IMR-90 (cell line): ENCODE measurements around the gene NKIRAS1. TPM values are rescaled to one million over a fixed set of nuclear protein-coding genes. Genes with fewer than 3 reads are reported as not detected.
A peak's percentile ranks its signal among the peaks of the same experiment; 100 is the strongest.

ENCODE experiments used
- ATAC-seq: fragments of 200-7000 bp; cut with Tn5 transposase; 2 replicates; pipeline ENCODE4 v1.9.1; 2020; ENCODE audit warnings: low read depth, mild to moderate bottlenecking, moderate library complexity
- BruUV-seq: library from RNA; stranded (reverse); fragments of 400-500 nt; replicated peaks from 2 replicates; lab custom pipeline; 2021; lab: Mats Ljungman, UMichigan
- CTCF ChIA-PET: fragments of 300-600 bp; formaldehyde crosslinking; extraction: SDS; loops from one replicate; lab custom pipeline; 2021; ENCODE audit warnings: antibody characterized with exemption; lab: Yijun Ruan, JAX
- POLR2A ChIA-PET: fragments of 300-600 bp; sonication (Branson Sonifier 250); formaldehyde crosslinking; loops from one replicate; lab custom pipeline; 2022; ENCODE audit warnings: antibody characterized with exemption; ENCODE audit not compliant: unreplicated experiment; lab: Charles Lee
- DNase-seq: peaks from one replicate; pipeline ENCODE4 v3.0.0; 2013
- H2AFZ ChIP-seq: replicated peaks from 2 replicates; pipeline ENCODE3; 2013; ENCODE audit warnings: low read length, mild to moderate bottlenecking; ENCODE audit not compliant: poor library complexity
- H2AK5ac ChIP-seq: 2 replicates; pipeline ENCODE4 v1.6.1; 2013; ENCODE audit warnings: low read depth, low read length, inconsistent platforms
- H2AK9ac ChIP-seq: replicated peaks from 2 replicates; pipeline ENCODE3; 2013; ENCODE audit warnings: mild to moderate bottlenecking, low read depth, low read length, moderate library complexity; ENCODE audit not compliant: poor library complexity
- H2BK120ac ChIP-seq: 2 replicates; pipeline ENCODE4 v1.6.1; 2013; ENCODE audit warnings: low read depth, low read length, inconsistent platforms
- H2BK15ac ChIP-seq: 3 replicates; pipeline ENCODE4 v1.6.1; 2013; ENCODE audit warnings: low read depth, low read length, inconsistent platforms
- H2BK20ac ChIP-seq: 2 replicates; pipeline ENCODE4 v1.6.1; 2013; ENCODE audit warnings: low read depth, mild to moderate bottlenecking, inconsistent platforms, low read length, moderate library complexity
- H2BK5ac ChIP-seq: 2 replicates; pipeline ENCODE4 v1.6.1; 2013; ENCODE audit warnings: mild to moderate bottlenecking, low read depth, low read length, inconsistent platforms; ENCODE audit not compliant: poor library complexity, severe bottlenecking
- H3K14ac ChIP-seq: replicated peaks from 2 replicates; pipeline ENCODE4 v1.6.1; 2013; ENCODE audit warnings: low read depth, low read length, inconsistent platforms
- H3K18ac ChIP-seq: 2 replicates; pipeline ENCODE4 v1.6.1; 2013; ENCODE audit warnings: low read depth, low read length, control low read depth
- H3K23ac ChIP-seq: 2 replicates; pipeline ENCODE4 v1.6.1; 2013; ENCODE audit warnings: low read depth, low read length, inconsistent platforms
- H3K27ac ChIP-seq: 2 replicates; pipeline ENCODE4 v1.5.1; 2013; ENCODE audit warnings: mild to moderate bottlenecking, control low read depth, low read length; ENCODE audit not compliant: insufficient read depth
- H3K27me3 ChIP-seq: 2 replicates; pipeline ENCODE4 v1.6.1; 2013; ENCODE audit warnings: low read length; ENCODE audit not compliant: control insufficient read depth, insufficient read depth
- H3K36me3 ChIP-seq: 2 replicates; pipeline ENCODE4 v1.6.1; 2013; ENCODE audit warnings: low read length, mixed read lengths; ENCODE audit not compliant: control insufficient read depth, insufficient read depth
- H3K4ac ChIP-seq: 2 replicates; pipeline ENCODE4 v1.6.1; 2013; ENCODE audit warnings: low read depth, low read length, inconsistent platforms
- H3K4me1 ChIP-seq: 2 replicates; pipeline ENCODE4 v1.6.1; 2013; ENCODE audit warnings: low read length, mixed read lengths; ENCODE audit not compliant: control insufficient read depth, insufficient read depth
- H3K4me2 ChIP-seq: 2 replicates; pipeline ENCODE4 v1.6.1; 2013; ENCODE audit warnings: low read depth, mild to moderate bottlenecking, control low read depth, low read length, moderate library complexity
- H3K4me3 ChIP-seq: 2 replicates; pipeline ENCODE4 v1.5.1; 2013; ENCODE audit warnings: low read depth, mild to moderate bottlenecking, control low read depth, low read length, moderate library complexity; ENCODE audit not compliant: insufficient read depth
- H3K56ac ChIP-seq: 2 replicates; pipeline ENCODE4 v1.6.1; 2013; ENCODE audit warnings: low read length, inconsistent platforms; ENCODE audit not compliant: insufficient read depth; ENCODE audit errors: extremely low read depth
- H3K79me1 ChIP-seq, 2 experiments: 2 replicates each; pipeline ENCODE4 v1.6.1; 2013; ENCODE audit warnings: low read length in 2 of 2, inconsistent platforms in 1 of 2, low read depth in 1 of 2
- H3K9ac ChIP-seq: 2 replicates; pipeline ENCODE4 v1.6.1; 2013; ENCODE audit warnings: low read depth, low read length, control low read depth
- H3K9me1 ChIP-seq: 2 replicates; pipeline ENCODE4 v1.6.1; 2013; ENCODE audit warnings: low read length, inconsistent platforms; ENCODE audit not compliant: insufficient read depth
- H3K9me3 ChIP-seq: 2 replicates; pipeline ENCODE4 v1.6.1; 2013; ENCODE audit warnings: low read length; ENCODE audit not compliant: control insufficient read depth, insufficient read depth
- H4K20me1 ChIP-seq: 2 replicates; pipeline ENCODE4 v1.6.1; 2013; ENCODE audit warnings: low read length, inconsistent platforms; ENCODE audit not compliant: insufficient read depth
- H4K5ac ChIP-seq: 2 replicates; pipeline ENCODE4 v1.6.1; 2013; ENCODE audit warnings: mild to moderate bottlenecking, low read depth, low read length, control low read depth
- H4K8ac ChIP-seq, 2 experiments: 2 replicates each; pipeline ENCODE4 v1.6.1; 2013; ENCODE audit warnings: low read depth in 2 of 2, low read length in 2 of 2, control low read depth in 1 of 2, inconsistent platforms in 1 of 2
- H4K91ac ChIP-seq: 2 replicates; pipeline ENCODE4 v1.6.1; 2013; ENCODE audit warnings: low read depth, low read length, inconsistent platforms; ENCODE audit not compliant: insufficient read depth
- BHLHE40 ChIP-seq: fragments of 150-350 bp; IDR thresholded peaks from 2 replicates; pipeline ENCODE4 v1.6.1; 2016; ENCODE audit warnings: mild to moderate bottlenecking, low read depth, low read length
- CEBPB ChIP-seq: IDR thresholded peaks from 2 replicates; pipeline ENCODE4 v1.6.1; 2012; ENCODE audit warnings: low read depth, low read length, improper control_type of control experiment
- CHD1 ChIP-seq: IDR thresholded peaks from 2 replicates; pipeline ENCODE4 v1.6.1; 2012; ENCODE audit warnings: low read depth, low read length, improper control_type of control experiment
- CTCF ChIP-seq: conservative IDR thresholded peaks from 2 replicates; pipeline ENCODE4 v1.5.1; 2012; ENCODE audit warnings: mild to moderate bottlenecking, low read depth, low read length, improper control_type of control experiment
- ELK1 ChIP-seq: fragments of 150-350 bp; IDR thresholded peaks from 2 replicates; pipeline ENCODE4 v1.6.1; 2016; ENCODE audit warnings: low read depth, mild to moderate bottlenecking, low read length, moderate library complexity, borderline replicate concordance
- FOS ChIP-seq: fragments of 150-350 bp; IDR thresholded peaks from 2 replicates; pipeline ENCODE4 v1.6.1; 2016; ENCODE audit warnings: low read depth, low read length
- MAZ ChIP-seq: IDR thresholded peaks from 2 replicates; pipeline ENCODE4 v1.6.1; 2012; ENCODE audit warnings: low read depth, mild to moderate bottlenecking, low read length, improper control_type of control experiment, moderate library complexity, borderline replicate concordance
- MXI1 ChIP-seq: IDR thresholded peaks from 2 replicates; pipeline ENCODE4 v1.6.1; 2012; ENCODE audit warnings: low read depth, mild to moderate bottlenecking, low read length, moderate library complexity, borderline replicate concordance
- POLR2A ChIP-seq: IDR thresholded peaks from 2 replicates; pipeline ENCODE4 v1.6.1; 2012; ENCODE audit warnings: mild to moderate bottlenecking, low read depth, low read length
- RCOR1 ChIP-seq: IDR thresholded peaks from 2 replicates; pipeline ENCODE4 v1.6.1; 2012; ENCODE audit warnings: mild to moderate bottlenecking, low read length, improper control_type of control experiment; ENCODE audit not compliant: insufficient replicate concordance
- SMC3 ChIP-seq: fragments of 150-350 bp; IDR thresholded peaks from 2 replicates; pipeline ENCODE4 v1.6.1; 2016; ENCODE audit warnings: low read depth, mild to moderate bottlenecking, antibody characterized with exemption, low read length, moderate library complexity
- WGBS, 2 experiments: methylation state at CpG; one replicate each; pipeline versions ENCODE4 v1.1.5 to v1.1.7; 2013; ENCODE audit warnings: missing lambda C conversion rate in 2 of 2; ENCODE audit not compliant: insufficient read length in 1 of 2; ENCODE audit errors: extremely low coverage in 2 of 2; 5-methylcytosine and 5-hydroxymethylcytosine counted together
- dilution Hi-C: fragments of 300-500 bp; cut with HindIII; formaldehyde crosslinking; loops from one replicate; pipeline ENCODE4 v1.14.3; 2018; ENCODE audit warnings: low sequenced_read_pairs; ENCODE audit not compliant: unreplicated experiment
- in situ Hi-C: fragments of 300-500 bp; cut with MboI; formaldehyde crosslinking; loops from 3 replicates; pipeline ENCODE4 v1.14.3; 2019; ENCODE audit warnings: low sequenced_read_pairs, inconsistent platforms, mixed read lengths
- intact Hi-C: fragments of 100-400 bp; cut with micrococcal nuclease; formaldehyde crosslinking; loops from 2 replicates; pipeline ENCODE4 v1.10.0; 2022
- polyA plus RNA-seq, 3 experiments: library from polyadenylated mRNA; depleted of rRNA; stranded (reverse); fragments of >200 nt; gene quantifications; 2 replicates each; pipeline ENCODE4 v1.2.3, GENCODE V29; 2012; ENCODE audit warnings: low replicate concordance in 1 of 3
- total RNA-seq: library from RNA; depleted of rRNA; stranded (reverse); fragments of >200 nt; gene quantifications from 2 replicates; pipeline ENCODE4 v1.2.3, GENCODE V29; 2012
- TF ChIP-seq, protein P1 (sequence below): fragments of 150-350 bp; IDR thresholded peaks from 2 replicates; pipeline ENCODE4 v1.6.1; 2017; ENCODE audit warnings: mild to moderate bottlenecking, antibody characterized with exemption, low read length, low read depth

The NKIRAS1 gene
- total and polyA plus RNA-seq, 2 of the 4 experiments (the other 2 are of a cell fraction): 6.1 to 6.8 TPM

- TF ChIP-seq CHD1: no peak
Observed at GRCh38 chr3:23859012-23859743, 57.6 kb downstream of the NKIRAS1 start (continued).

DNA sequence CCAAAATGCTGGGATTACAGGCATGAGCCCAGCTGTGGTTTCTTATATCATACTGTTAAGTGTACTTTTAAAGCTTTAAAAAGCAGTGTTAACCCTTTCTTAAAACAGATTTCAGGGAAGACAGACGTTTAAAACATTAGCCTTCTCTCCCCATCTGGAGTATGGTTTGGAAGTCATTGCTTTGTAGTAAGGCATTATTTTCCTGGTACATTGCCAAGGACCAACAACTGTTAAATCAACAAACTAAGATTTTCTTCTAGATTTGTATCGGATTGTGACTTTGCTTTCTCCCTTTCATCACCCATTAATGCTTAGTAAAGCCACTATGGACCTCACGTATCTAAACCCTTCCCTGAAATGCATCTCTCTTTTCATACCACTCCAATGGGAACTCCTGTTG is 60.5 kb downstream of the NKIRAS1 start:
- Histone ChIP-seq H3K79me1 (peaks cover 22 to 76% of the 10 kb centered on the region in 2 experiments), H3K27me3 (no peaks in the 10 kb centered on the region), H2BK15ac (no peak overlapping the region), H3K14ac (no peak overlapping the region), H4K8ac (no peak overlapping the region), H3K4me3 (no peak overlapping the region), H2BK20ac (no peak overlapping the region), H2AK5ac (no peak overlapping the region), H3K36me3 (peaks cover 4% of the 10 kb centered on the region), H3K4me1 (peaks cover 16% of the 10 kb centered on the region), H2BK5ac (no peak overlapping the region), H3K23ac (no peak overlapping the region), H3K9me1 (peaks cover 17% of the 10 kb centered on the region), H2AFZ (no peak overlapping the region), H2BK120ac (no peak overlapping the region), H3K18ac (peak overlapping the region; percentile 34; the same call in 1 of the 2 replicates), H3K27ac (no peak overlapping the region), H3K56ac (no peak overlapping the region), H4K20me1 (peaks cover 56% of the 10 kb centered on the region), H3K9ac (no peak overlapping the region), H3K4me2 (peak overlapping the region; percentile 49; the same call in 1 of the 2 replicates), H3K9me3 (peaks cover 3% of the 10 kb centered on the region; the same call in 1 of the 2 replicates), H2AK9ac (no peak overlapping the region), H3K4ac (no peak overlapping the region), H4K91ac (no peak overlapping the region), H4K5ac (no peak overlapping the region)
- DNase-seq: peak; percentile 64
- in situ Hi-C loops: no loop called here
- no TSS peak for BruUV-seq
- TF ChIP-seq CEBPB: no peak
- no peak for TF ChIP-seq RCOR1
- TF ChIP-seq MXI1: no peak
- TF ChIP-seq BHLHE40: no peak
- no peak for TF ChIP-seq CTCF
- no peak for TF ChIP-seq POLR2A
- TF ChIP-seq SMC3: no peak
- no peak for TF ChIP-seq MAZ
- TF ChIP-seq, protein P1, sequence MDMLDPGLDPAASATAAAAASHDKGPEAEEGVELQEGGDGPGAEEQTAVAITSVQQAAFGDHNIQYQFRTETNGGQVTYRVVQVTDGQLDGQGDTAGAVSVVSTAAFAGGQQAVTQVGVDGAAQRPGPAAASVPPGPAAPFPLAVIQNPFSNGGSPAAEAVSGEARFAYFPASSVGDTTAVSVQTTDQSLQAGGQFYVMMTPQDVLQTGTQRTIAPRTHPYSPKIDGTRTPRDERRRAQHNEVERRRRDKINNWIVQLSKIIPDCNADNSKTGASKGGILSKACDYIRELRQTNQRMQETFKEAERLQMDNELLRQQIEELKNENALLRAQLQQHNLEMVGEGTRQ: no peak
- TF ChIP-seq FOS: no peak
- no peak for TF ChIP-seq CHD1
- no peak for TF ChIP-seq ELK1
- no CpG with 5 or more reads among the region's 3 CpGs for WGBS, 2 experiments
- dilution Hi-C loops: no loop called here
- CTCF ChIA-PET: no interaction called here
- no peak for ATAC-seq
- intact Hi-C loops: no loop called here
- POLR2A ChIA-PET: no interaction called here
